ENCODE data around the gene SH3GL1. TPM values are rescaled to one million over a fixed set of nuclear protein-coding genes. Genes with fewer than 3 reads are reported as not detected.

Gene SH3GL1
- total and polyA plus RNA-seq, 2 donors from 2014 or later, result 34.8 to 52.7 TPM

DNA sequence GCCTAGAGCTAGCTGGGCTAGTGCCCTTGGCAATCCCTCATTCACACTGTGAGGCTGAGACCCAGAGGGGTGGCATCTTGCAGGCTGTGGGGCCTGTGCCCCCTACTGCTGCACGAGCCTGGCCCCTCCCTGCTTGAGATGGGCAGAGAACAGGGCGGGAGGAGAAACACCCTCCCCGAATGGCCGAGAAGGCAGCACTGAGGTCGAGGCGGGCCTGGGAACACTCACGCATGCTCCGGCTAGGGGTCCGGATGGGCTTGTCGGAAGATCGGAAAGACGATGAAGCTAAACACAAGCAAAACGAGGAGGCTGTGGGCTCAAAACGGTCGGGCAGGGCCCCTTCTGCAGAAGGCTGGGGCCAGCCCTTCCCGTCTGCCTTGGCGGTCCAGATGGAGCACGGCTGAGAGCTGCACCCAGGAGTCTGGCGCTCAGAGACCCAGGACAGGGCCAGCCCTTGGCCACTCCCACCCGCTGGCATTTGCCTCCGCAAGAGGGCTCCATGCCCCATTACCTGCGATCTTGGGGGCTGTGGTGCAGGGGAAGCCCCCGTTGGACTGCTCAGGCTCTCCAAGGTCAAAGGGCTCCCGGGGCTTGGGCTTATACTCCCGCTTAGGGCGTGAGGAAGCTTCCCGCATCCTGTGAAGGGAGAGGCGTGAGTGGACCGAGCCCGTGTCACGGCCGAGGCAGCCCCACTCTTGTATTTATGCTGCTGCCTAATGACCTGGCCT is 38.1 kb downstream of the SH3GL1 start:
- H3K9ac ChIP-seq (ENCODE audit: low read length in 3 of 3), result no peak overlapping the region
- no peaks in the 10 kb centered on the region for H3K4me1 ChIP-seq (ENCODE audit: control insufficient read depth in 2 of 3, insufficient read depth in 2 of 3, low read depth in 1 of 3, low read length in 3 of 3)
- H3K27me3 ChIP-seq (ENCODE audit: control insufficient read depth, insufficient read depth, low read length), result no peaks in the 10 kb centered on the region
- TF ChIP-seq, protein P1, sequence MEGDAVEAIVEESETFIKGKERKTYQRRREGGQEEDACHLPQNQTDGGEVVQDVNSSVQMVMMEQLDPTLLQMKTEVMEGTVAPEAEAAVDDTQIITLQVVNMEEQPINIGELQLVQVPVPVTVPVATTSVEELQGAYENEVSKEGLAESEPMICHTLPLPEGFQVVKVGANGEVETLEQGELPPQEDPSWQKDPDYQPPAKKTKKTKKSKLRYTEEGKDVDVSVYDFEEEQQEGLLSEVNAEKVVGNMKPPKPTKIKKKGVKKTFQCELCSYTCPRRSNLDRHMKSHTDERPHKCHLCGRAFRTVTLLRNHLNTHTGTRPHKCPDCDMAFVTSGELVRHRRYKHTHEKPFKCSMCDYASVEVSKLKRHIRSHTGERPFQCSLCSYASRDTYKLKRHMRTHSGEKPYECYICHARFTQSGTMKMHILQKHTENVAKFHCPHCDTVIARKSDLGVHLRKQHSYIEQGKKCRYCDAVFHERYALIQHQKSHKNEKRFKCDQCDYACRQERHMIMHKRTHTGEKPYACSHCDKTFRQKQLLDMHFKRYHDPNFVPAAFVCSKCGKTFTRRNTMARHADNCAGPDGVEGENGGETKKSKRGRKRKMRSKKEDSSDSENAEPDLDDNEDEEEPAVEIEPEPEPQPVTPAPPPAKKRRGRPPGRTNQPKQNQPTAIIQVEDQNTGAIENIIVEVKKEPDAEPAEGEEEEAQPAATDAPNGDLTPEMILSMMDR (IDR thresholded peaks at IDR 0.05; ENCODE audit: borderline replicate concordance, extremely low read depth, insufficient read depth), result no peak
- H3K27ac ChIP-seq (ENCODE audit: low read depth in 2 of 2, low read length in 2 of 2), result no peak overlapping the region
- H3K9me3 ChIP-seq (ENCODE audit: control insufficient read depth in 2 of 3, insufficient read depth in 1 of 3, low read length in 3 of 3), result no peaks in the 10 kb centered on the region
- H3K36me3 ChIP-seq (ENCODE audit: control insufficient read depth in 2 of 3, insufficient read depth in 3 of 3, low read length in 3 of 3), result peaks cover 0 to 33% (median 12%) of the 10 kb centered on the region in 3 donors
- DNase-seq (peak in 2 of 5 donors; percentile 63 to 76), FAIRE-seq (no peak)
- intact Hi-C loops (cut with DNase I), result no loop called here
- no peak overlapping the region for H3K4me3 ChIP-seq (ENCODE audit: low read length in 3 of 3)

DNA sequence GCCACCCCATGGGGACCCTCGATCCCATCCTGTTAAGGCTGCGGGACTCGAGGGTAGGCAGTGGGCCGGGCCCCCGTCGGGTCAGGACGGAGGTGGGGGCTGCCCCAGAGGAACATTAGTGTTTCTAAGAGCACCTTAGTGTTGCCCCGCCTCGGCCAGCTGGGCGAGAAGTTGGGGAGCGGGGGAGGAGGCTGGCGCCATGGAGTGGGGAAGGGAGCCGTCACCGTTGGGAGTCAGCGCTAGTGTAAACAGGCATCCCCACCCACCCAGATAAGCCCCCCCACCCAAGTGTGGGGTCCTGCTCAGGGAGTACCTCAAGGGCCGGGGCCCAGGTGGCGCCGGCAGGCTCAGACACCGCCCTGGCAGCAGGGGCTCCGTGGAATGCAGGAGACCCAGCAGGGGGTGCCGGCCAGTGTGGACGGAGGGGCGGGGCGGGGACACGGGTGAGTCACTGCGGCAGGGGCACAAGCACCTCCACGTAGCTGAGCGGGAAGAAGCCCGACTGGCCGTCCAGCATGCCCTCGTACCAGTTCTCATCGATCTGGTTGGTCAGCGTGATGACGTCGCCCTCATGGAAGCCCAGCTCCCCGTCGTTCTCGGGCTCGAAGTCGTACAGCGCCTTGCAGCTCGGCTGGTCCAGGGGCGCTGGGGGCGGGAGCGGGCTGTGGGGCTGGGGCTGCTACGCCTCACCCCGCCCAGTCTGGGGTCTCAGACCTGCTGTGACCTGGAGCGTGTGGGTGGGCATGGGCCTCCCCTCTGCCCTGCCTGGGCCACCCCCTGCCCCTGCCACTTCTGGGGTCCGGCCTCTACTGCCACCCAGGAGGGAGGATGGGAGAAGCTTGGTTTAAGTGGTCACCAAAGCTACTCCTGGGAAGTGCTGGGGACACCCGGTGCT is 38.9 kb downstream of the SH3GL1 start:
- no peak overlapping the region for H3K4me3 ChIP-seq (ENCODE audit: low read length in 3 of 3)
- TF ChIP-seq, protein P1 (IDR thresholded peaks at IDR 0.05; ENCODE audit: borderline replicate concordance, extremely low read depth, insufficient read depth), result no peak
- intact Hi-C loops (cut with DNase I), result no loop called here
- DNase-seq (peak in 2 of 5 donors; percentile 67 to 79), FAIRE-seq (no peak)
- no peaks in the 10 kb centered on the region for H3K4me1 ChIP-seq (ENCODE audit: control insufficient read depth in 2 of 3, insufficient read depth in 2 of 3, low read depth in 1 of 3, low read length in 3 of 3)
- peaks cover 0 to 29% (median 12%) of the 10 kb centered on the region in 3 donors for H3K36me3 ChIP-seq (ENCODE audit: control insufficient read depth in 2 of 3, insufficient read depth in 3 of 3, low read length in 3 of 3)
- no peaks in the 10 kb centered on the region for H3K9me3 ChIP-seq (ENCODE audit: control insufficient read depth in 2 of 3, insufficient read depth in 1 of 3, low read length in 3 of 3)
- H3K9ac ChIP-seq (ENCODE audit: low read length in 3 of 3), result no peak overlapping the region
- H3K27me3 ChIP-seq (ENCODE audit: control insufficient read depth, insufficient read depth, low read length), result no peaks in the 10 kb centered on the region
- H3K27ac ChIP-seq (ENCODE audit: low read depth in 2 of 2, low read length in 2 of 2), result no peak overlapping the region

- FAIRE-seq (no peak), DNase-seq (peak in 2 of 5 donors; percentile 87 to 88)
- TF ChIP-seq, protein P1 (IDR thresholded peaks at IDR 0.05; ENCODE audit: borderline replicate concordance, extremely low read depth, insufficient read depth), result no peak
- Histone ChIP-seq H3K4me3 (ENCODE audit: low read length in 3 of 3) (no peak overlapping the region), H3K9ac (ENCODE audit: low read length in 3 of 3) (no peak overlapping the region), H3K9me3 (ENCODE audit: control insufficient read depth in 2 of 3, insufficient read depth in 1 of 3, low read length in 3 of 3) (no peaks in the 10 kb centered on the region), H3K27ac (ENCODE audit: low read depth in 2 of 2, low read length in 2 of 2) (no peak overlapping the region), H3K27me3 (ENCODE audit: control insufficient read depth, insufficient read depth, low read length) (no peaks in the 10 kb centered on the region), H3K4me1 (ENCODE audit: control insufficient read depth in 2 of 3, insufficient read depth in 2 of 3, low read depth in 1 of 3, low read length in 3 of 3) (no peaks in the 10 kb centered on the region), H3K36me3 (ENCODE audit: control insufficient read depth in 2 of 3, insufficient read depth in 3 of 3, low read length in 3 of 3) (peaks cover 0 to 27% (median 9%) of the 10 kb centered on the region in 3 donors)
- intact Hi-C loops (cut with DNase I), result no loop called here
Observed at GRCh38 chr19:4360641-4361151, 39.7 kb downstream of the SH3GL1 start.

All from kidney (tissue), 14 donors.